Endothelial cell of umbilical vein (primary cell): ENCODE data around the gene KIFAP3. TPM values are rescaled to one million over a fixed set of nuclear protein-coding genes. Genes with fewer than 3 reads are reported as not detected.

ENCODE experiments used
- BruUV-seq: library from RNA; stranded (reverse); fragments of 400-500 nt; replicated peaks from 2 replicates; lab custom pipeline; 2021; lab: Mats Ljungman, UMichigan
- CTCF ChIA-PET: fragments of 300-600, 350-600 bp; sonication (Branson Sonifier 250); formaldehyde crosslinking; loops from one replicate; lab custom pipeline; 2021; ENCODE audit warnings: antibody characterized with exemption, inconsistent platforms; lab: Charles Lee
- POLR2A ChIA-PET: fragments of 300-600, 350-600 bp; sonication (Branson Sonifier 250); formaldehyde crosslinking; loops from one replicate; lab custom pipeline; 2021; ENCODE audit warnings: antibody characterized with exemption, inconsistent platforms; lab: Charles Lee
- DNase-seq: peaks from one replicate; pipeline ENCODE4 v3.0.0-alpha.2; 2011; ENCODE audit warnings: low read depth, low spot score
- FAIRE-seq: peaks from 2 replicates; lab custom pipeline; 2011; peaks lifted over from hg19 to GRCh38; lab: Jason Lieb, UNC
- H2AFZ ChIP-seq: 2 replicates; pipeline ENCODE4 v1.6.0; 2012; ENCODE audit warnings: low read depth, low read length, control low read depth, inconsistent platforms
- H3K27ac ChIP-seq: 2 replicates; pipeline ENCODE4 v1.5.1; 2011; ENCODE audit warnings: low read depth, mild to moderate bottlenecking, control low read depth, low read length, moderate library complexity; ENCODE audit not compliant: insufficient read depth
- H3K27me3 ChIP-seq, 2 experiments: 2 replicates each; pipeline versions ENCODE4 v1.6.0 to v1.6.1; 2011; ENCODE audit warnings: low read length in 2 of 2, mixed read lengths in 1 of 2; ENCODE audit not compliant: control insufficient read depth in 2 of 2, insufficient read depth in 2 of 2
- H3K36me3 ChIP-seq, 2 experiments: 2 replicates in 1 of 2; 3 replicates in 1 of 2; pipeline ENCODE4 v1.5.1; 2011; ENCODE audit warnings: low read length in 2 of 2, mild to moderate bottlenecking in 1 of 2, moderate library complexity in 1 of 2; ENCODE audit not compliant: control insufficient read depth in 2 of 2, insufficient read depth in 2 of 2; ENCODE audit errors: extremely low read depth in 1 of 2
- H3K4me1 ChIP-seq: 3 replicates; pipeline ENCODE4 v1.5.1; 2011; ENCODE audit warnings: mild to moderate bottlenecking, low read length; ENCODE audit not compliant: control insufficient read depth, insufficient read depth; ENCODE audit errors: extremely low read depth
- H3K4me2 ChIP-seq: 2 replicates; pipeline ENCODE4 v1.6.1; 2011; ENCODE audit warnings: low read length, control low read depth, mixed read lengths; ENCODE audit not compliant: insufficient read depth
- H3K4me3 ChIP-seq, 3 experiments: fragments of 200-600 bp in 1 of 3; sonication (generic), shearing (Covaris generic) in 1 of 3; replicated peaks in 1 of 3; 2 replicates each; pipeline ENCODE4 v1.5.1; 2011 to 2016; ENCODE audit warnings: control low read depth in 3 of 3, low read length in 3 of 3, mild to moderate bottlenecking in 2 of 3, inconsistent platforms in 1 of 3, low read depth in 1 of 3, moderate library complexity in 1 of 3; ENCODE audit not compliant: insufficient read depth in 1 of 3
- H3K79me2 ChIP-seq: 2 replicates; pipeline ENCODE4 v1.6.0; 2012; ENCODE audit warnings: low read length, inconsistent platforms; ENCODE audit not compliant: control insufficient read depth, insufficient read depth
- H3K9ac ChIP-seq: replicated peaks from 2 replicates; pipeline ENCODE3; 2011; ENCODE audit warnings: low read length, control low read depth; ENCODE audit not compliant: insufficient read depth; ENCODE audit errors: extremely low read depth
- H3K9me1 ChIP-seq: replicated peaks from 3 replicates; pipeline ENCODE4 v1.6.0; 2011; ENCODE audit warnings: mild to moderate bottlenecking, low read length; ENCODE audit not compliant: control insufficient read depth, insufficient read depth; ENCODE audit errors: extremely low read depth
- H3K9me3 ChIP-seq: replicated peaks from 2 replicates; pipeline ENCODE4 v1.5.1; 2012; ENCODE audit warnings: low read length, inconsistent platforms; ENCODE audit not compliant: control insufficient read depth, insufficient read depth
- H4K20me1 ChIP-seq: replicated peaks from 2 replicates; pipeline ENCODE3; 2011; ENCODE audit warnings: mild to moderate bottlenecking, low read length; ENCODE audit not compliant: control insufficient read depth, insufficient read depth; ENCODE audit errors: extremely low read depth
- CTCF ChIP-seq, 2 donors: IDR thresholded peaks; 1 replicate in 1 of 2; 2 replicates in 1 of 2; pipeline ENCODE4 v1.5.1; 2011; ENCODE audit warnings: low read length in 2 of 2, mild to moderate bottlenecking in 2 of 2, moderate library complexity in 2 of 2, control low read depth in 1 of 2, inconsistent platforms in 1 of 2, low read depth in 1 of 2; ENCODE audit not compliant: insufficient read depth in 1 of 2; ENCODE audit errors: extremely low read depth in 1 of 2
- EZH2 ChIP-seq: IDR thresholded peaks from 2 replicates; pipeline ENCODE4 v1.6.1; 2012; ENCODE audit warnings: borderline replicate concordance, low read depth, mild to moderate bottlenecking, moderate library complexity, low read length, inconsistent platforms; ENCODE audit not compliant: severe bottlenecking
- FOS ChIP-seq: IDR thresholded peaks from 2 replicates; pipeline ENCODE4 v1.6.1; 2011; ENCODE audit warnings: mild to moderate bottlenecking, low read length, moderate library complexity, borderline replicate concordance; ENCODE audit not compliant: insufficient read depth
- GATA2 ChIP-seq: IDR thresholded peaks from 2 replicates; pipeline ENCODE4 v1.7.0; 2011; ENCODE audit warnings: low read depth, mild to moderate bottlenecking, moderate library complexity, mixed read lengths, low read length; ENCODE audit not compliant: insufficient read length, insufficient read depth
- JUN ChIP-seq: IDR thresholded peaks from 2 replicates; pipeline ENCODE4 v1.6.1; 2011; ENCODE audit warnings: borderline replicate concordance, low read depth; ENCODE audit not compliant: insufficient read length, insufficient read depth
- MAX ChIP-seq: IDR thresholded peaks from 2 replicates; pipeline ENCODE4 v1.6.1; 2011; ENCODE audit not compliant: insufficient read depth, insufficient read length
- MYC ChIP-seq: IDR thresholded peaks from one replicate; pipeline ENCODE4 v1.6.1; 2011; ENCODE audit warnings: mild to moderate bottlenecking, low read depth, low read length
- POLR2A ChIP-seq: IDR thresholded peaks from 2 replicates; pipeline ENCODE4 v1.6.1; 2012; ENCODE audit warnings: low read depth, mild to moderate bottlenecking, control low read depth, low read length
- POLR2AphosphoS5 ChIP-seq: IDR thresholded peaks from 2 replicates; pipeline ENCODE4 v1.6.1; 2012; ENCODE audit warnings: low read depth, mild to moderate bottlenecking, control low read depth, low read length, moderate library complexity; ENCODE audit not compliant: insufficient read depth
- dilution Hi-C: fragments of 300-500 bp; cut with MboI; formaldehyde crosslinking; loops from one replicate; pipeline ENCODE4 v1.15.0; 2019; ENCODE audit warnings: low sequenced_read_pairs; ENCODE audit not compliant: extremely low pct_ligation_motif_present
- intact Hi-C: fragments of 100-400 bp; cut with micrococcal nuclease; formaldehyde crosslinking; loops from one replicate; pipeline ENCODE4 v1.10.0; 2022
- polyA plus RNA-seq, 4 experiments: library from polyadenylated mRNA; depleted of rRNA in 3 of 4; stranded (reverse) in 3 of 4; unstranded in 1 of 4; fragments of >200 nt; gene quantifications; 2 replicates each; pipeline versions ENCODE4 v1.2.1 to v1.2.3, GENCODE V29; 2011 to 2012; ENCODE audit warnings: missing spikeins in 1 of 4
- total RNA-seq: library from RNA; stranded (reverse); gene quantifications from 2 replicates; pipeline ENCODE4 v1.2.3, GENCODE V29; 2021

KIFAP3 gene
- total and polyA plus RNA-seq, 2 donors (not counting 3 experiments of a cell fraction or from before 2014, with no cell fraction given), result 6.4 to 17.5 TPM

- H3K36me3 ChIP-seq, result no peaks in the 10 kb centered on the region
- H3K9me3 ChIP-seq, result no peaks in the 10 kb centered on the region
- dilution Hi-C loops, result no loop called here
- H3K4me2 ChIP-seq, result no peak overlapping the region
- H3K4me3 ChIP-seq, result no peak overlapping the region
- H3K79me2 ChIP-seq, result no peaks in the 10 kb centered on the region
- H3K4me1 ChIP-seq, result no peaks in the 10 kb centered on the region
- no peak for DNase-seq
- BruUV-seq, result no TSS peak
- intact Hi-C loops, result loop anchor here (10.0 kb wide), 1 partner anchor 647 kb away; the partner anchor contains the start of gene PRRX1
- H3K27me3 ChIP-seq, result no peaks in the 10 kb centered on the region
- ChIA-PET CTCF (no interaction called here), POLR2A (no interaction called here)
- no peaks in the 10 kb centered on the region for H4K20me1 ChIP-seq
- TF ChIP-seq GATA2 (no peak), POLR2A (no peak), FOS (no peak), MAX (no peak), CTCF (IDR thresholded peaks at IDR 0.05; ENCODE audit: extremely low read depth in 1 of 2, insufficient read depth in 1 of 2, low read depth in 1 of 2, low read length in 2 of 2) (no peak), JUN (no peak), POLR2AphosphoS5 (no peak), MYC (no peak), EZH2 (no peak)
- H2AFZ ChIP-seq, result no peak overlapping the region
- no peak for FAIRE-seq
- no peak overlapping the region for H3K9ac ChIP-seq
- H3K27ac ChIP-seq, result no peak overlapping the region
- no peaks in the 10 kb centered on the region for H3K9me1 ChIP-seq
Measured at GRCh38 chr1:170017478-170017877, 57.0 kb downstream of the KIFAP3 start.
